Activated naive CD4-positive, alpha-beta T cell treated with anti-CD3 and anti-CD28 coated beads, Interleukin-2, amount 10 ng/mL, durations not matched to agents 7 days and 5 days (primary cell): Measurements from ENCODE around the gene STAU1.
A peak's percentile ranks its signal among the peaks of the same experiment; 100 is the strongest.
"Not testable (repeated sequence)": the region's sequence is repeated elsewhere in the genome, so short reads cannot be mapped to it uniquely, and the experiment has no call there.

ENCODE experiments used
- CTCF ChIA-PET: fragments of 350-600 bp; sonication (Branson Sonifier 250); formaldehyde crosslinking; loops from one replicate; lab custom pipeline; 2021; ENCODE audit warnings: antibody characterized with exemption; lab: Charles Lee
- DNase-seq: peaks from one replicate; pipeline ENCODE4 v3.0.0-alpha.2; 2020
- H3K27ac Mint-ChIP-seq: one replicate; pipeline ENCODE4 v1.8.0; 2021; ENCODE audit warnings: mild to moderate bottlenecking, moderate library complexity, mixed read lengths
- H3K27me3 Mint-ChIP-seq: one replicate; pipeline ENCODE4 v1.8.0; 2021; ENCODE audit warnings: mild to moderate bottlenecking, mixed read lengths
- H3K36me3 Mint-ChIP-seq: one replicate; pipeline ENCODE4 v1.8.0; 2021; ENCODE audit warnings: mixed read lengths
- H3K4me1 Mint-ChIP-seq: one replicate; pipeline ENCODE4 v1.8.0; 2021; ENCODE audit warnings: mixed read lengths
- H3K4me3 Mint-ChIP-seq: one replicate; pipeline ENCODE4 v1.8.0; 2021; ENCODE audit warnings: mild to moderate bottlenecking, moderate library complexity, mixed read lengths
- H3K9me3 Mint-ChIP-seq: one replicate; pipeline ENCODE4 v1.8.0; 2021; ENCODE audit warnings: mixed read lengths

Gene STAU1

DNA sequence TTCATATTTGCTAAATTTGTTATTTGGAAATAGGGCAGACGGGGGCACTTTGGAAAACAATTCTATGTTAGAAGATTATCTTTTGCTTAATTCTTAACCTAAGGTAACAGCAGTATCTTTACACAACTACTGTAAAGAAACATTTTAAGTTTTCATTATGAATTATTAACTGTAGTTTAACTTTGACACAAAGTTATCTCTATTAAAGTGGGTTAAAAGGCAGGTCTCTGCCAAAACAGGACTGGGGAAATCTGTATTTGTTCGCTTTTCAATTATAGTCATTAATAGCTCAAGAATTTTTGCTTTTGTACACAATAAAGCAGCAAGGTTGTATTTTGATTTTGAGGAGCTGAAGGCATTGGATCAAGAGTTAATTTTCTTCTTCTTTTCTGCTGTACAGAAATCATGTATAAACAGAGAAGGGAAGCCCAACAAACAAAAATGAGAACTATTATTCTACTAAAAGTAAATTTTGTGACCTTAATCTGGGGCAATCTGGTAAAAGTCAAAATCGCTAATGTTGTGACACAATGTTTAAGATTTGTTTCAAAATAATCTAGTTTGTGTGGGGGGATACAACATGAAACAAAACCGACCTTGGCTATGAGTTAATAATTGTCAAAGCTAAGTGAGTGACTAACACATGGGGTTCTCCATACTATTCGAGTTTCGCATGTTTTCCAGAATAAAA lies 2.9 kb downstream of the STAU1 start:
- Mint-ChIP-seq H3K4me3 (peak overlapping the region; percentile 50), H3K27me3 (peaks cover 3% of the 10 kb centered on the region), H3K9me3 (no peaks in the 10 kb centered on the region), H3K36me3 (peaks cover 25% of the 10 kb centered on the region), H3K4me1 (peaks cover 56% of the 10 kb centered on the region), H3K27ac (no peak overlapping the region)
- DNase-seq = no peak
- CTCF ChIA-PET = interaction anchor here (1.3 to 1.8 kb wide), 2 partner anchors 31 to 52 kb away, joined by 3 to 6 read pairs; no protein-coding TSS in a partner anchor

DNA sequence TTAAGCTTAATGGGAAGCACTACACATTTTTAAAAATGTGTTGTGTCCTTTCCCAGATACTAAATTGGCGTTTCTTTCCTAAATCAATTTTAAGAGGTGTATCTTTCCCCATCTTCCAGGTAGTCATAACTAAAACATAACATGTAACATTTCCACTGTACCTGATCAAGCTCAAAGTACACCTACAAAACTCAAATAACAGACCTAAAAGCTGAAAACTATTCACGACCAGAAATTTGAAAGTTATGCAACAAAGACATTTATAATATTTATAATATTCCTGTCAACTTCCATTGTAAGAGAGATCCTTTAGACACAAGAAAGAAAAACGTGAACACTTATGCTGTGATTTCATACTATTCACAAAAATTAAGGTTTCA lies 3.5 kb downstream of the STAU1 start:
- DNase-seq = no peak
- no peak overlapping the region for H3K27ac Mint-ChIP-seq
- no peaks in the 10 kb centered on the region for H3K9me3 Mint-ChIP-seq
- CTCF ChIA-PET = interaction anchor here (1.3 to 1.8 kb wide), 2 partner anchors 32 to 52 kb away, joined by 3 to 6 read pairs; no protein-coding TSS in a partner anchor
- no peaks in the 10 kb centered on the region for H3K27me3 Mint-ChIP-seq
- peaks cover 25% of the 10 kb centered on the region for H3K36me3 Mint-ChIP-seq
- H3K4me3 Mint-ChIP-seq = no peak overlapping the region
- peaks cover 62% of the 10 kb centered on the region for H3K4me1 Mint-ChIP-seq

DNA sequence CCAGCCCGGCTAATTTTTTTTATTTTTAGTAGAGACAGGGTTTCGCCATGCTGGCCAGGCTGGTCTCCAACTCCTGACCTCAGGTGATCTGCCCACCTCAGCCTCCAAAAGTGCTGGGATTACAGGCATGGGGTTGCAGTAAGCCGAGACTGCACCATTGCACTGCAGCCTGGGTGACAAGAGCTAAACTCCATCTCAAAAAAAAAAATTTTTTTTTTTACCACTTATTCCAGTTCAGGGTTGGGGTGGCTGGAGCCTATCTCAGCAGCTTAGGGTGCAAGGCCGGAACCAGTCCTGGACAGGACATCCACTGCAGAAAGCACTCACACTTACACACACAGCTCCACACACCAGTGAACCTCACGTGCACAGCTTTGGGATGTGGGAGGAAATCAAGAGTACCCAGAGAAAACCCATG lies 4.0 kb downstream of the STAU1 start:
- Mint-ChIP-seq H3K36me3 (peaks cover 25% of the 10 kb centered on the region), H3K4me1 (peaks cover 67% of the 10 kb centered on the region)
- CTCF ChIA-PET = interaction anchor here (0.6 to 1.3 kb wide), 2 partner anchors 51 to 235 kb away, joined by 3 read pairs; no protein-coding TSS in a partner anchor
- not testable (repeated sequence) for DNase-seq, H3K4me3 Mint-ChIP-seq, H3K9me3 Mint-ChIP-seq, H3K27ac Mint-ChIP-seq, H3K27me3 Mint-ChIP-seq

- no peak overlapping the region for H3K4me3 Mint-ChIP-seq
- H3K27me3 Mint-ChIP-seq = no peaks in the 10 kb centered on the region
- no peak overlapping the region for H3K27ac Mint-ChIP-seq
- CTCF ChIA-PET = interaction anchor here (3.8 kb wide), 1 partner anchor 50 kb away, joined by 18 read pairs; no protein-coding TSS in a partner anchor
- no peak for DNase-seq
- peaks cover 25% of the 10 kb centered on the region for H3K36me3 Mint-ChIP-seq
- H3K4me1 Mint-ChIP-seq = peaks cover 65% of the 10 kb centered on the region
- H3K9me3 Mint-ChIP-seq = no peaks in the 10 kb centered on the region
These were observed 4.7 kb downstream of the STAU1 start for GRCh38 chr20:49183444-49183843.

- Mint-ChIP-seq H3K4me3 (no peak overlapping the region), H3K36me3 (peaks cover 23% of the 10 kb centered on the region), H3K9me3 (no peaks in the 10 kb centered on the region), H3K27ac (no peak overlapping the region), H3K4me1 (peaks cover 60% of the 10 kb centered on the region), H3K27me3 (no peaks in the 10 kb centered on the region)
- CTCF ChIA-PET = interaction anchor here (1.3 to 3.8 kb wide), 5 partner anchors 13 to 48 kb away, joined by 4 to 18 read pairs (median 5); no protein-coding TSS in a partner anchor
- no peak for DNase-seq
These were observed 6.8 kb downstream of the STAU1 start for GRCh38 chr20:49181265-49181877.

- H3K27me3 Mint-ChIP-seq = no peaks in the 10 kb centered on the region
- peaks cover 18% of the 10 kb centered on the region for H3K36me3 Mint-ChIP-seq
- no peak for DNase-seq
- H3K9me3 Mint-ChIP-seq = no peaks in the 10 kb centered on the region
- peaks cover 44% of the 10 kb centered on the region for H3K4me1 Mint-ChIP-seq
- no peak overlapping the region for H3K4me3 Mint-ChIP-seq
- CTCF ChIA-PET = interaction anchor here (1.8 to 3.8 kb wide), 3 partner anchors 32 to 47 kb away, joined by 4 to 18 read pairs (median 13); no protein-coding TSS in a partner anchor
- peak overlapping the region; percentile 11 for H3K27ac Mint-ChIP-seq
These were observed 8.5 kb downstream of the STAU1 start for GRCh38 chr20:49179368-49180277.

DNA sequence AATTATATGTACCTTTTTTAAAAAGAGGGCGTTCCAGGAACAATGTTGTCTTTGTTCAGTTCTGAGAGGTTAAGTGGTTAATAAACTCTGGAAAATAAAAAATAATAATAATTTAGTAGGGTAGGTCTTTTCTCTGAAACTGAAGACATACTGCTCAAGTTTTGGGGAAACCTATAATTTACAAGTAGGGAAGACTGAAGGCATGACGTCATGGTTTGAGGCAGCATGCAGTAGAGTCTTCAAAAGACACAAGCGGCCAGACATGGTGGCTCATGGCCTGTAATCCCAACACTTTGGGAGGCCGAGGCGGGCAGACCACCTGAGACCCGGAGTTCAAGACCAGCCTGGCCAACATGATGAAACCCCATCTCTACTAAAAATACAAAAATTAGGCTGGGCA lies 14.0 kb downstream of the STAU1 start:
- Mint-ChIP-seq H3K36me3 (peaks cover 30% of the 10 kb centered on the region), H3K4me1 (peaks cover 20% of the 10 kb centered on the region), H3K9me3 (no peaks in the 10 kb centered on the region), H3K27me3 (no peaks in the 10 kb centered on the region), H3K27ac (no peak overlapping the region), H3K4me3 (no peak overlapping the region)
- DNase-seq = no peak
- CTCF ChIA-PET = no interaction called here

DNA sequence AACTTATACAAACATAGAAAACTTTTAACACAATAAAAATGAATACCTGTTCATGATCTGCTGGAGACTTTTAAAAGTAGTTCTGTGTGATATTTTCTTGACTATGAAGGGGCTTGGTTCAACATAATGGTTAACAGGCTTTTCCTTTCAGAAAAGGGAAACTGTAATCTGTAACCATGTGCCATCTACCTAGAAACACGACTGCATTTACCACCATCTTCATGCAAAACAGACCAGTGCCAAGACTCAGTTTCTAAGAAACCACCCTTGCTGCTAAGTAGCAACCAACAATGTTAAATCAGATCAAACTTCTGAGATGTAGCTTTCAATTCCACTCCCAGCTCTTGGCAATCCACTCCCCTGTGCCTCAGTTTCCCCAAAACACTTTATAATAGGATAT lies 15.7 kb downstream of the STAU1 start:
- H3K27ac Mint-ChIP-seq = no peak overlapping the region
- no peaks in the 10 kb centered on the region for H3K9me3 Mint-ChIP-seq
- H3K36me3 Mint-ChIP-seq = peaks cover 31% of the 10 kb centered on the region
- CTCF ChIA-PET = no interaction called here
- H3K4me3 Mint-ChIP-seq = no peak overlapping the region
- H3K4me1 Mint-ChIP-seq = peaks cover 35% of the 10 kb centered on the region
- no peak for DNase-seq
- H3K27me3 Mint-ChIP-seq = no peaks in the 10 kb centered on the region

DNA sequence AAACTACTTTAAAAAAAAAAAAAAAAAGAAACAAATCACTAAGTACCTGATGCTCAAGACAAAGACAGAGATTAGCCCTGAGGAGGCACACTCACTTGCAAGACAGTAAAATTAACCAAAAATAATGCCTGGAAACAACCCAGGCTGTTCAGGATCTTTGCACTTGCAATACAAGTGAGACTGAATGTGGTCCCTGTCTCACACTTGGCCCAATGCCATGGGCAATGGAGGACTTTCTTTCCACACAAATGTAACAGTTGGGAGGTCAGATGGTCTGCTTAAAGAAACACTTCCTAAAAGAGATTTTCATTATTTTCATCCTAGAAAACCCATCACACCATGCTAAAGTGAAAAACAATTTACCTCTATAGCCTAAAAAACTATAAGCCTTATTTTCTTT lies 16.2 kb downstream of the STAU1 start:
- Mint-ChIP-seq H3K4me3 (no peak overlapping the region), H3K27me3 (no peaks in the 10 kb centered on the region), H3K36me3 (peaks cover 31% of the 10 kb centered on the region), H3K27ac (no peak overlapping the region), H3K9me3 (no peaks in the 10 kb centered on the region), H3K4me1 (peaks cover 40% of the 10 kb centered on the region)
- CTCF ChIA-PET = no interaction called here
- DNase-seq = no peak

- Mint-ChIP-seq H3K4me1 (peaks cover 52% of the 10 kb centered on the region), H3K27me3 (no peaks in the 10 kb centered on the region), H3K36me3 (peaks cover 32% of the 10 kb centered on the region), H3K9me3 (no peaks in the 10 kb centered on the region), H3K27ac (no peak overlapping the region), H3K4me3 (no peak overlapping the region)
- DNase-seq = no peak
- CTCF ChIA-PET = no interaction called here
These were observed 17.4 kb downstream of the STAU1 start for GRCh38 chr20:49170714-49171113.

GRCh38 chr20:49169547-49169946 lies 18.6 kb downstream of the STAU1 start:
- Mint-ChIP-seq H3K27ac (no peak overlapping the region), H3K4me1 (peaks cover 54% of the 10 kb centered on the region), H3K4me3 (no peak overlapping the region), H3K36me3 (peaks cover 35% of the 10 kb centered on the region), H3K27me3 (no peaks in the 10 kb centered on the region), H3K9me3 (no peaks in the 10 kb centered on the region)
- CTCF ChIA-PET = no interaction called here
- no peak for DNase-seq

GRCh38 chr20:49168864-49169263 lies 19.3 kb downstream of the STAU1 start:
- not testable (repeated sequence) for H3K9me3 Mint-ChIP-seq, H3K27ac Mint-ChIP-seq, H3K4me3 Mint-ChIP-seq, DNase-seq, H3K27me3 Mint-ChIP-seq
- CTCF ChIA-PET = interaction anchor here (0.6 to 4.6 kb wide), 3 partner anchors 12 to 614 kb away, joined by 3 to 25 read pairs (median 5); no protein-coding TSS in a partner anchor
- Mint-ChIP-seq H3K36me3 (peaks cover 36% of the 10 kb centered on the region), H3K4me1 (peaks cover 54% of the 10 kb centered on the region)

DNA sequence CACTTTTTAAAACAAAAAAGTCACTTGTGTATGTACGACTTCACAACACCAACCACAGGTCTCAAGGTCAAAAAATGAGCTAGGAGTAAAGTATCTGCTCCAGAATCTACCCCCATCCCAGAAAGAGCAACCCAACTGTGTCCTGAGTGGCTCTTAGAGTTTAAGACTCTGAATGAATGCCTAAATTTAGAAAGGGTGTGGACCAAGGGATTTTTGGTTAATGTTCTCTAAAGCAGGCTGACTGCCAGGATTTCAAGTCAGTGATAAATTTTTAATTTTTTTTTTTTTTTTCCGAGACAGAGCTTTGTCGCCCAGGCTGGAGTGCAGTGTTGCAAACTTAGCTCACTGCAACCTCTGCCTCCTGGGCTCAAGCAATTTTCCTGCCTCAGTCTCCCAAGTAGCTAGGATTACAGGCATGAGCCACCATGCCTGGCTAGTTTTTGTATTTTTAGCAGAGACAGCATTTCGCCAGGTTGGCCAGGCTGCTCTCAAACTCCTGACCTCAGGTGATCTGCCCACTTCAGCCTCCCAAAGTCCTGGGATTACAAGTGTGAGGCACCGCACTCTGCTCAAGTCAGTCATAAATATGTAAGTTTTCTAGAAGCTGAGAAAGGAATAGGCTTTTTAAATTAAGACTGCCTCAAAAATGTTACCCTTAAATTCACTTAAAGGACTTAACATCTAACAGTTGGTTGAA lies 20.2 kb downstream of the STAU1 start:
- peaks cover 31% of the 10 kb centered on the region for H3K36me3 Mint-ChIP-seq
- no peak overlapping the region for H3K4me3 Mint-ChIP-seq
- H3K4me1 Mint-ChIP-seq = peaks cover 49% of the 10 kb centered on the region
- no peaks in the 10 kb centered on the region for H3K27me3 Mint-ChIP-seq
- no peak for DNase-seq
- CTCF ChIA-PET = interaction anchor here (0.6 to 4.6 kb wide), 3 partner anchors 13 to 615 kb away, joined by 3 to 25 read pairs (median 5); no protein-coding TSS in a partner anchor
- no peaks in the 10 kb centered on the region for H3K9me3 Mint-ChIP-seq
- H3K27ac Mint-ChIP-seq = peak overlapping the region; percentile 72
